ENCODE results near the gene MAP3K1.
"Not testable (repeated sequence)": the region's sequence is repeated elsewhere in the genome, so short reads cannot be mapped to it uniquely, and the experiment has no call there.

The MAP3K1 gene

DNA sequence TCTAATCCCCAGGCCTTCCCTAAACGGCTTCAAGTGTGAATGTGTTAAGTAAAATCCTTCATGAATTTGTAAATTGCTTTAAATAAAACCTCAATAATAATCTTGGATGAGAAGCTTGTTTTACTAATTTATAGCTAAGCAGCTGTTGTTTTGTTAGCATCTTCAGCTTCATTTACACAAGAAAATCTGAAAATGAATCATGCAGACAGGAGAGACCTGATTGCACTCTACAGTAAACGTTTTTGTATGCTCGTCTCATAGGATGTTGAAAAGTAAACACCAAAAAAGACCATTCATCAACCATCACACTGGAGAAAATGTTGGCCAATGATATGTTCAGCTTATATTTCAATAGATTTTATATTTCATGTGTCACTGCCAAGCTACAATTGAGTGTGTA, 40.4 kb upstream of the MAP3K1 start:
- TF ChIP-seq, protein P1, sequence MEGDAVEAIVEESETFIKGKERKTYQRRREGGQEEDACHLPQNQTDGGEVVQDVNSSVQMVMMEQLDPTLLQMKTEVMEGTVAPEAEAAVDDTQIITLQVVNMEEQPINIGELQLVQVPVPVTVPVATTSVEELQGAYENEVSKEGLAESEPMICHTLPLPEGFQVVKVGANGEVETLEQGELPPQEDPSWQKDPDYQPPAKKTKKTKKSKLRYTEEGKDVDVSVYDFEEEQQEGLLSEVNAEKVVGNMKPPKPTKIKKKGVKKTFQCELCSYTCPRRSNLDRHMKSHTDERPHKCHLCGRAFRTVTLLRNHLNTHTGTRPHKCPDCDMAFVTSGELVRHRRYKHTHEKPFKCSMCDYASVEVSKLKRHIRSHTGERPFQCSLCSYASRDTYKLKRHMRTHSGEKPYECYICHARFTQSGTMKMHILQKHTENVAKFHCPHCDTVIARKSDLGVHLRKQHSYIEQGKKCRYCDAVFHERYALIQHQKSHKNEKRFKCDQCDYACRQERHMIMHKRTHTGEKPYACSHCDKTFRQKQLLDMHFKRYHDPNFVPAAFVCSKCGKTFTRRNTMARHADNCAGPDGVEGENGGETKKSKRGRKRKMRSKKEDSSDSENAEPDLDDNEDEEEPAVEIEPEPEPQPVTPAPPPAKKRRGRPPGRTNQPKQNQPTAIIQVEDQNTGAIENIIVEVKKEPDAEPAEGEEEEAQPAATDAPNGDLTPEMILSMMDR (conservative IDR thresholded peaks at IDR 0.05; ENCODE audit: low read depth, low read length) = no peak
- Histone ChIP-seq H4K20me1 (ENCODE audit: insufficient read depth) (no peaks in the 10 kb centered on the region), H2AFZ (ENCODE audit: low read depth) (no peak overlapping the region), H3K4me1 (ENCODE audit: low read depth, poor library complexity, severe bottlenecking) (no peaks in the 10 kb centered on the region), H3K4me3 (IDR thresholded peaks at IDR 0.05; ENCODE audit: insufficient read depth, low read depth, low read length) (no peak overlapping the region), H3K79me2 (ENCODE audit: insufficient read depth, low read depth) (no peaks in the 10 kb centered on the region), H3K36me3 (ENCODE audit: insufficient read depth) (no peaks in the 10 kb centered on the region), H3K4me2 (no peak overlapping the region), H3K27ac (no peak overlapping the region), H3K9ac (no peak overlapping the region), H3K27me3 (ENCODE audit: insufficient read depth, low read depth) (no peaks in the 10 kb centered on the region)

DNA sequence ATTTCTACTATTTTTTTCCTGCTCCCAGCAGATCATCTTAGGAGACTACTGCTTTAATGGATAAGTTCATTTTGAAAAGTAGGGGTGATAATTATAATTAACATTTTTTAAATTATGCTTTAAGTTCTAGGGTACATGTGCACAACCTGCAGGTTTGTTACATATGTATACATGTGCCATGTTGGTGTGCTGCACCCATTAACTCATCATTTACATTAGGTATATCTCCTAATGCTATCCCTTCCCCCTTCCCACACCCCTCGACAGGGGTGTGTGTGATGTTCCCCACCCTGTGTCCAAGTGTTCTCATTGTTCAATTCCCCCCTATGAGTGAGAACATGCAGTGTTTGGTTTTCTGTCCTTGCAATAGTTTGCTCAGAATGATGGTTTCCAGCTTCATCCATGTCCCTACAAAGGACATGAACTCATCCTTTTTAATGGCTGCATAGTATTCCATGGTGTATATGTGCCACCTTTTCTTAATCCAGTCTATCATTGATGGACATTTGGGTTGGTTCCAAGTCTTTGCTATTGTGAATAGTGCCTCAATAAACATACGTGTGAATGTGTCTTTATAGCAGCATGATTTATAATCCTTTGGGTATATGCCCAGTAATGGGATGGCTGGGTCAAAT, 39.0 kb upstream of the MAP3K1 start:
- H3K79me2 ChIP-seq (ENCODE audit: insufficient read depth, low read depth) = not testable (repeated sequence)

DNA sequence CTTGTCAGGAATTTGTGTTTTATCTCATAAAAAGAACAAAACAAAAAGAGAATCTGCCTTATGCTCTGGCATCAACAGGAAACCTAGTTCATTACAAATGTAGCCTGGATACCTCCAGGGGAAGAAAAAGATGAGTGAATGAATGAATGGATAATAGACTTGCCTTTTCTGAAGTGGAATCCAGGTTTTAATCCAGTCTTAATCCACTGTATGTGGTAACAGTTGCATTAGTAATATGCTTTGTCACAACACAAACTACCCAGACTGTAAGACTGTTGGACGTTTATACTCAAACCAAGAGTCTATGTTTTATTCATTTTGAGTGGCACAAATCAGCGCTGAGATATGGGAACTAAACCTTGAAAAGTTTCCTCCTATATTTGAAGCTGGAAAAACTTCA, 32.1 kb upstream of the MAP3K1 start:
- no peak overlapping the region for H2AFZ ChIP-seq (ENCODE audit: low read depth)
- H3K27me3 ChIP-seq (ENCODE audit: insufficient read depth, low read depth) = no peaks in the 10 kb centered on the region
- no peaks in the 10 kb centered on the region for H3K4me1 ChIP-seq (ENCODE audit: low read depth, poor library complexity, severe bottlenecking)
- no peaks in the 10 kb centered on the region for H3K79me2 ChIP-seq (ENCODE audit: insufficient read depth, low read depth)
- no peak overlapping the region for H3K4me3 ChIP-seq (IDR thresholded peaks at IDR 0.05; ENCODE audit: insufficient read depth, low read depth, low read length)
- no peaks in the 10 kb centered on the region for H4K20me1 ChIP-seq (ENCODE audit: insufficient read depth)
- TF ChIP-seq, protein P1 (conservative IDR thresholded peaks at IDR 0.05; ENCODE audit: low read depth, low read length) = no peak
- no peak overlapping the region for H3K27ac ChIP-seq
- H3K36me3 ChIP-seq (ENCODE audit: insufficient read depth) = no peaks in the 10 kb centered on the region
- H3K9ac ChIP-seq = no peak overlapping the region
- H3K4me2 ChIP-seq = no peak overlapping the region

More for the DNA sequence above, 39.0 kb upstream of the MAP3K1 start:
- H3K4me1 ChIP-seq (ENCODE audit: low read depth, poor library complexity, severe bottlenecking); H2AFZ ChIP-seq (ENCODE audit: low read depth); H3K27me3 ChIP-seq (ENCODE audit: insufficient read depth, low read depth); H3K36me3 ChIP-seq (ENCODE audit: insufficient read depth); H3K27ac ChIP-seq; H3K4me2 ChIP-seq; H4K20me1 ChIP-seq (ENCODE audit: insufficient read depth); H3K4me3 ChIP-seq (IDR thresholded peaks at IDR 0.05; ENCODE audit: insufficient read depth, low read depth, low read length); H3K9ac ChIP-seq: not testable (repeated sequence)

DNA sequence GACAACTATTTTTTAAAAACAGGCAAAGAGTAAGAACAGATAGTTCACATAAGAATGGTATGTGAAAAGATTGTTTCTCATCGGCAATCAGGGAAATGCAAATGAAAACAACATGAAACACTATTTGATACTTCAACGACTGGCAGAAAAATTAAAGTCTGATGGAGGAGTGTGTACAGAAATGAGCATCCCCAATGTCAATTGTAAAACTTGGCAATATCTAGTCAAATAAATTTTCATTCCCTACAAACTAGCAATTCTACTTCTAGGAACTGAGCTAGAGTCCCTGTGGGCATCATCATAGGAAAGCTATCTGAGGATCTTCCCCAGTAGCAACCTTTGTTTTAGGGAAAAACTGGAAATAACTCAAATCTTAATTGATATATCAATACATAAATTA, 29.0 kb upstream of the MAP3K1 start:
- H3K36me3 ChIP-seq (ENCODE audit: insufficient read depth) = no peaks in the 10 kb centered on the region
- no peak overlapping the region for H3K9ac ChIP-seq
- no peak overlapping the region for H3K4me3 ChIP-seq (IDR thresholded peaks at IDR 0.05; ENCODE audit: insufficient read depth, low read depth, low read length)
- TF ChIP-seq, protein P1 (conservative IDR thresholded peaks at IDR 0.05; ENCODE audit: low read depth, low read length) = no peak
- H3K4me2 ChIP-seq = no peak overlapping the region
- H3K27ac ChIP-seq = no peak overlapping the region
- H3K27me3 ChIP-seq (ENCODE audit: insufficient read depth, low read depth) = no peaks in the 10 kb centered on the region
- H3K4me1 ChIP-seq (ENCODE audit: low read depth, poor library complexity, severe bottlenecking) = no peaks in the 10 kb centered on the region
- no peaks in the 10 kb centered on the region for H4K20me1 ChIP-seq (ENCODE audit: insufficient read depth)
- H3K79me2 ChIP-seq (ENCODE audit: insufficient read depth, low read depth) = no peaks in the 10 kb centered on the region
- H2AFZ ChIP-seq (ENCODE audit: low read depth) = no peak overlapping the region

DNA sequence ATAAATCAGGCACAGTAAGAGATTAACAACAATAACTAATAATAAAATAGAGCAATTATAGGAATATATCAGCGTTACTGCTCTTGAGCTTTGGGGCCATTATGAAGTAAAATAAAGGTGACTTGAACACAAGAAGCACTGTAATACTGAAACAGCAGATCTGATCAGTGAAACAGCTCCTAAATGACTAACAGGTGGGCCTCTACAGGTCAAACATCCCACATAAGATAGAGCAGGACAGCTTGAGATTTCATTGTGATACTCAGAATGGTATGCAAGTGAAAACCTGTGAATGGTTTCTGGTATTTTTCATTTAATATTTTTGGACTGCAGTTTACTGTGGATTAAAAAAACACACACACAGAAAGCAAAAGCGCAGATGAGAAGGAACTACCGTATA, 24.0 kb upstream of the MAP3K1 start:
- no peaks in the 10 kb centered on the region for H3K36me3 ChIP-seq (ENCODE audit: insufficient read depth)
- no peaks in the 10 kb centered on the region for H3K27me3 ChIP-seq (ENCODE audit: insufficient read depth, low read depth)
- H4K20me1 ChIP-seq (ENCODE audit: insufficient read depth) = no peaks in the 10 kb centered on the region
- H3K4me1 ChIP-seq (ENCODE audit: low read depth, poor library complexity, severe bottlenecking) = no peaks in the 10 kb centered on the region
- no peak overlapping the region for H3K27ac ChIP-seq
- H3K79me2 ChIP-seq (ENCODE audit: insufficient read depth, low read depth) = no peaks in the 10 kb centered on the region
- TF ChIP-seq, protein P1 (conservative IDR thresholded peaks at IDR 0.05; ENCODE audit: low read depth, low read length) = no peak
- H3K9ac ChIP-seq = no peak overlapping the region
- H2AFZ ChIP-seq (ENCODE audit: low read depth) = no peak overlapping the region
- H3K4me2 ChIP-seq = no peak overlapping the region
- no peak overlapping the region for H3K4me3 ChIP-seq (IDR thresholded peaks at IDR 0.05; ENCODE audit: insufficient read depth, low read depth, low read length)
